Fibroblast of lung (primary cell): ENCODE measurements around the gene FGF9. TPM values are rescaled to one million over a fixed set of nuclear protein-coding genes. Genes with fewer than 3 reads are reported as not detected.

Experiments
- DNase-seq, 2 donors: peaks; one replicate each; pipeline versions ENCODE4 v3.0.0 to v3.0.0-alpha.2; 2010; ENCODE audit warnings: low read depth in 2 of 2
- H2AFZ ChIP-seq: 2 replicates; pipeline ENCODE4 v1.5.1; 2012; ENCODE audit warnings: low read length, control low read depth, inconsistent platforms
- H3K27ac ChIP-seq: 2 replicates; pipeline ENCODE4 v1.5.1; 2011; ENCODE audit warnings: low read length, control low read depth; ENCODE audit not compliant: insufficient read depth
- H3K27me3 ChIP-seq: 2 replicates; pipeline ENCODE4 v1.5.1; 2011; ENCODE audit warnings: mild to moderate bottlenecking, low read length; ENCODE audit not compliant: control insufficient read depth, insufficient read depth
- H3K36me3 ChIP-seq: 2 replicates; pipeline ENCODE4 v1.5.1; 2011; ENCODE audit warnings: low read length; ENCODE audit not compliant: control insufficient read depth, insufficient read depth
- H3K4me1 ChIP-seq: 2 replicates; pipeline ENCODE4 v1.5.1; 2011; ENCODE audit warnings: low read length; ENCODE audit not compliant: control insufficient read depth, insufficient read depth; ENCODE audit errors: extremely low read depth
- H3K4me2 ChIP-seq: 2 replicates; pipeline ENCODE4 v1.5.1; 2011; ENCODE audit warnings: low read length, control low read depth; ENCODE audit not compliant: insufficient read depth; ENCODE audit errors: extremely low read depth
- H3K4me3 ChIP-seq, 4 experiments: fragments of 200-600 bp in 1 of 4; sonication (generic) in 1 of 4; replicated peaks in 1 of 4; 2 replicates each; pipeline ENCODE4 v1.5.1; 2011 to 2016; ENCODE audit warnings: low read length in 4 of 4, low read depth in 3 of 4, mild to moderate bottlenecking in 3 of 4, control low read depth in 2 of 4, inconsistent platforms in 1 of 4, mixed read lengths in 1 of 4; ENCODE audit not compliant: insufficient read depth in 1 of 4; ENCODE audit errors: control extremely low read depth in 1 of 4
- H3K79me2 ChIP-seq: 2 replicates; pipeline ENCODE4 v1.5.1; 2012; ENCODE audit warnings: mild to moderate bottlenecking, low read length, inconsistent platforms; ENCODE audit not compliant: control insufficient read depth, insufficient read depth
- H3K9ac ChIP-seq: 2 replicates; pipeline ENCODE4 v1.5.1; 2011; ENCODE audit warnings: mild to moderate bottlenecking, low read length, control low read depth; ENCODE audit not compliant: insufficient read depth
- H3K9me3 ChIP-seq: 2 replicates; pipeline ENCODE4 v1.5.1; 2012; ENCODE audit warnings: low read depth, low read length; ENCODE audit not compliant: control insufficient read depth, insufficient read depth
- H4K20me1 ChIP-seq: 2 replicates; pipeline ENCODE4 v1.5.1; 2011; ENCODE audit warnings: low read length; ENCODE audit not compliant: control insufficient read depth, insufficient read depth; ENCODE audit errors: extremely low read depth
- EZH2 ChIP-seq: IDR thresholded peaks from 2 replicates; pipeline ENCODE4 v1.5.1; 2012; ENCODE audit warnings: low read length, control low read depth, mild to moderate bottlenecking; ENCODE audit errors: missing control alignments
- polyA plus RNA-seq, 2 donors: library from polyadenylated mRNA; depleted of rRNA in 1 of 2; stranded (reverse) in 1 of 2; unstranded in 1 of 2; fragments of >200 nt; gene quantifications; 2 replicates each; pipeline ENCODE4 v1.2.1, GENCODE V29; 2011 to 2012; ENCODE audit warnings: missing spikeins in 1 of 2
- total RNA-seq: library from RNA; depleted of rRNA; stranded (reverse); fragments of >200 nt; gene quantifications from 2 replicates; pipeline ENCODE4 v1.2.1, GENCODE V29; 2014
- TF ChIP-seq, protein P1 (sequence below), 2 donors: IDR thresholded peaks in 1 of 2; conservative IDR thresholded peaks in 1 of 2; 1 replicate in 1 of 2; 2 replicates in 1 of 2; pipeline ENCODE4 v1.5.1; 2011 to 2012; ENCODE audit warnings: low read length in 2 of 2, control low read depth in 1 of 2, inconsistent platforms in 1 of 2, low read depth in 1 of 2, mild to moderate bottlenecking in 1 of 2

FGF9 gene
- total and polyA plus RNA-seq, 2 donors (not counting 1 experiment from before 2014, with no cell fraction given), result 0.06 to 0.33 TPM

DNA sequence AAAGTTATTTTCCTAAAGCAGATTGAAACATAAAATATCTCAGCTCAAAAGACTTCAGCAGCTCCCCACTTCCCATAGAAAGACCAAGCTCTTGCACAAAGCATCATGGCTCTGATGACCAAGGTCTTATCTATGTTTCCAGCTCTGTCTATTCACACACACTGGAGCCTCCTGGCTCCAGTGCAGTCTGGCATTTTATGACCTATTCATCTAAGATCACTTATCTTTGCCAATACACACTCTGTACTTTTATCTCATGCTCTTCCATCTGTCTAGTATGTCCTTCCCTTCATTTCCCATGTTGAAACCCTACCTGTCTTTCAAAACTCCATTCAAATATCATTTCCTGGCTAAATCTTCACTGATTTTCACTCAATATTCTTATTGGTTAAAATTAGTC lies 74.4 kb downstream of the FGF9 start:
- no peaks in the 10 kb centered on the region for H4K20me1 ChIP-seq
- H3K4me2 ChIP-seq, result no peak overlapping the region
- H3K9me3 ChIP-seq, result no peaks in the 10 kb centered on the region
- H3K79me2 ChIP-seq, result no peaks in the 10 kb centered on the region
- H3K4me1 ChIP-seq, result no peaks in the 10 kb centered on the region
- H3K27ac ChIP-seq, result no peak overlapping the region
- DNase-seq, result no peak
- TF ChIP-seq, protein P1, sequence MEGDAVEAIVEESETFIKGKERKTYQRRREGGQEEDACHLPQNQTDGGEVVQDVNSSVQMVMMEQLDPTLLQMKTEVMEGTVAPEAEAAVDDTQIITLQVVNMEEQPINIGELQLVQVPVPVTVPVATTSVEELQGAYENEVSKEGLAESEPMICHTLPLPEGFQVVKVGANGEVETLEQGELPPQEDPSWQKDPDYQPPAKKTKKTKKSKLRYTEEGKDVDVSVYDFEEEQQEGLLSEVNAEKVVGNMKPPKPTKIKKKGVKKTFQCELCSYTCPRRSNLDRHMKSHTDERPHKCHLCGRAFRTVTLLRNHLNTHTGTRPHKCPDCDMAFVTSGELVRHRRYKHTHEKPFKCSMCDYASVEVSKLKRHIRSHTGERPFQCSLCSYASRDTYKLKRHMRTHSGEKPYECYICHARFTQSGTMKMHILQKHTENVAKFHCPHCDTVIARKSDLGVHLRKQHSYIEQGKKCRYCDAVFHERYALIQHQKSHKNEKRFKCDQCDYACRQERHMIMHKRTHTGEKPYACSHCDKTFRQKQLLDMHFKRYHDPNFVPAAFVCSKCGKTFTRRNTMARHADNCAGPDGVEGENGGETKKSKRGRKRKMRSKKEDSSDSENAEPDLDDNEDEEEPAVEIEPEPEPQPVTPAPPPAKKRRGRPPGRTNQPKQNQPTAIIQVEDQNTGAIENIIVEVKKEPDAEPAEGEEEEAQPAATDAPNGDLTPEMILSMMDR (conservative IDR thresholded peaks at IDR 0.05 in 1 of 2, IDR thresholded peaks at IDR 0.05 in 1 of 2; ENCODE audit: low read depth in 1 of 2, low read length in 2 of 2), result no peak
- no peak overlapping the region for H2AFZ ChIP-seq
- H3K9ac ChIP-seq, result no peak overlapping the region
- no peak overlapping the region for H3K4me3 ChIP-seq
- no peaks in the 10 kb centered on the region for H3K27me3 ChIP-seq
- H3K36me3 ChIP-seq, result no peaks in the 10 kb centered on the region

DNA sequence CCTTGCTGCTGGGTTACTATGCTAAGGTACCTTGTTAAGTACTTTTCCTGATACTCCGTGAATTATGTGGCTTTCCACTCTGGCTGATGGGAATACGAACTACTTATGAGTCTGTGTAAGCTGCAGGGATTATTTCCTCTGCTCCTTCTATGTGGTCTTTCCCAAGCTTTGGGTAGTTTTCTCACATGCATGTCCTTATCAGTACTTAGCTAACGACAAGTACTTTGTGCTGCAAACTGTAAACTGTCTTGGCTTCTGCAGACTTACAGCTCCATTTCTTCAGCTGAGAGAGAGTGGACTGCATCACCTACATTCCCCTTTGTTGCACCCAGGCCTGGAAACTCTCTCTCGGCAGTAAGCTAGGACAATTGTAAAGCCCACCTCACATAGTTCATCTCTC lies 76.6 kb downstream of the FGF9 start:
- Histone ChIP-seq H3K4me2 (no peak overlapping the region), H3K9ac (no peak overlapping the region), H3K9me3 (no peaks in the 10 kb centered on the region), H2AFZ (no peak overlapping the region), H3K27ac (no peak overlapping the region), H3K4me1 (no peaks in the 10 kb centered on the region), H3K4me3 (no peak overlapping the region), H4K20me1 (no peaks in the 10 kb centered on the region), H3K27me3 (no peaks in the 10 kb centered on the region), H3K36me3 (no peaks in the 10 kb centered on the region), H3K79me2 (no peaks in the 10 kb centered on the region)
- no peak for DNase-seq
- TF ChIP-seq EZH2, result no peak
- TF ChIP-seq, protein P1 (conservative IDR thresholded peaks at IDR 0.05 in 1 of 2, IDR thresholded peaks at IDR 0.05 in 1 of 2; ENCODE audit: low read depth in 1 of 2, low read length in 2 of 2), result no peak

DNA sequence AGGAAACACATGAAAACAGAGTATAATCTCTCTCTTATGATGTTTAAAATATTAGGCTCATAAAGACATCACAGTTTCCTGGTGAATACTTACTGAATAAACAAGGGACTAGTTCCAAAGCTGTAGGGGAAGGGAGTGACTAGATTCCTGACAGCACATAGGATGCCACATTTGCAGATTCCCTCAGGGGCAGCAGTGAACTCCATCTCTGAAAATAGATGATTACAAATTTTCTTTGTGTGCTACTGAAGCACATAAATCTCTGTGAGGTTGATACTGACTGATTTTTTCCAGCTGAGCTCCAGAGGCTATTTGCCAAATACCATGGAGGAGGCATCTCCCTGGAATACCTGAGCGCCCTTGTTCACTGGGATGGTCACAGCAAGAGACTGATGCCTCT lies 77.3 kb downstream of the FGF9 start:
- DNase-seq, result no peak
- Histone ChIP-seq H3K27ac (no peak overlapping the region), H3K4me2 (no peak overlapping the region), H3K9me3 (no peaks in the 10 kb centered on the region), H3K27me3 (no peaks in the 10 kb centered on the region), H3K36me3 (no peaks in the 10 kb centered on the region), H2AFZ (no peak overlapping the region), H3K4me1 (no peaks in the 10 kb centered on the region), H4K20me1 (no peaks in the 10 kb centered on the region), H3K79me2 (no peaks in the 10 kb centered on the region), H3K9ac (no peak overlapping the region), H3K4me3 (no peak overlapping the region)
- TF ChIP-seq, protein P1 (conservative IDR thresholded peaks at IDR 0.05 in 1 of 2, IDR thresholded peaks at IDR 0.05 in 1 of 2; ENCODE audit: low read depth in 1 of 2, low read length in 2 of 2), result no peak
